GM12864 (cell line): Measurements from ENCODE around the gene CERK.

Source experiments
- DNase-seq: peaks from one replicate; pipeline ENCODE4 v3.0.0-alpha.2; 2011; ENCODE audit warnings: low read depth
- H3K4me3 ChIP-seq: 2 replicates; pipeline ENCODE4 v1.5.1; 2011; ENCODE audit warnings: mild to moderate bottlenecking, low read depth, low read length, control low read depth
- TF ChIP-seq, protein P1 (sequence below): IDR thresholded peaks from 2 replicates; pipeline ENCODE4 v1.5.1; 2011; ENCODE audit warnings: low read depth, mild to moderate bottlenecking, moderate library complexity, low read length, control low read depth, inconsistent platforms; ENCODE audit errors: missing control alignments

Gene CERK

DNA sequence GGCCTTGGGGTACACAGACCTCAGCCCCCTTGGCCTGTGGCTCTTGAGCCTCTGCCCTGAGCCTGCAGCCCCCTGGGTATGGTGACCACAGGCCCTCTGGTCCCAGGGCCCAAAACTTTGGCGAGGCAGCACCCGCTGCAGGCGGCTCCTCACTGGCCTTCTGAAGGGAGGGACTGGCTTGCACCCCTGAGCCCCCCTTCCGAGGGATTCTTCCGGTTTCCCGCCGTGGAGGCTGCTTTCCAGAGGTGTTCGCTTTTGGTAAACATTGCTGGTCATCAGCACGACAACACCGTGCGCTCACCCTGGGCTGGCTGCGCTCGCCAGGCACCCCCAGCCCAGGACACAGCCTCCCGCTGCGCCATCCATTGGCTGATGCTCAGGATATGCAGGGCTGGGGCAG lies 75.8 kb downstream of the CERK start:
- DNase-seq: no peak
- TF ChIP-seq, protein P1, sequence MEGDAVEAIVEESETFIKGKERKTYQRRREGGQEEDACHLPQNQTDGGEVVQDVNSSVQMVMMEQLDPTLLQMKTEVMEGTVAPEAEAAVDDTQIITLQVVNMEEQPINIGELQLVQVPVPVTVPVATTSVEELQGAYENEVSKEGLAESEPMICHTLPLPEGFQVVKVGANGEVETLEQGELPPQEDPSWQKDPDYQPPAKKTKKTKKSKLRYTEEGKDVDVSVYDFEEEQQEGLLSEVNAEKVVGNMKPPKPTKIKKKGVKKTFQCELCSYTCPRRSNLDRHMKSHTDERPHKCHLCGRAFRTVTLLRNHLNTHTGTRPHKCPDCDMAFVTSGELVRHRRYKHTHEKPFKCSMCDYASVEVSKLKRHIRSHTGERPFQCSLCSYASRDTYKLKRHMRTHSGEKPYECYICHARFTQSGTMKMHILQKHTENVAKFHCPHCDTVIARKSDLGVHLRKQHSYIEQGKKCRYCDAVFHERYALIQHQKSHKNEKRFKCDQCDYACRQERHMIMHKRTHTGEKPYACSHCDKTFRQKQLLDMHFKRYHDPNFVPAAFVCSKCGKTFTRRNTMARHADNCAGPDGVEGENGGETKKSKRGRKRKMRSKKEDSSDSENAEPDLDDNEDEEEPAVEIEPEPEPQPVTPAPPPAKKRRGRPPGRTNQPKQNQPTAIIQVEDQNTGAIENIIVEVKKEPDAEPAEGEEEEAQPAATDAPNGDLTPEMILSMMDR: no peak
- H3K4me3 ChIP-seq: no peak overlapping the region

DNA sequence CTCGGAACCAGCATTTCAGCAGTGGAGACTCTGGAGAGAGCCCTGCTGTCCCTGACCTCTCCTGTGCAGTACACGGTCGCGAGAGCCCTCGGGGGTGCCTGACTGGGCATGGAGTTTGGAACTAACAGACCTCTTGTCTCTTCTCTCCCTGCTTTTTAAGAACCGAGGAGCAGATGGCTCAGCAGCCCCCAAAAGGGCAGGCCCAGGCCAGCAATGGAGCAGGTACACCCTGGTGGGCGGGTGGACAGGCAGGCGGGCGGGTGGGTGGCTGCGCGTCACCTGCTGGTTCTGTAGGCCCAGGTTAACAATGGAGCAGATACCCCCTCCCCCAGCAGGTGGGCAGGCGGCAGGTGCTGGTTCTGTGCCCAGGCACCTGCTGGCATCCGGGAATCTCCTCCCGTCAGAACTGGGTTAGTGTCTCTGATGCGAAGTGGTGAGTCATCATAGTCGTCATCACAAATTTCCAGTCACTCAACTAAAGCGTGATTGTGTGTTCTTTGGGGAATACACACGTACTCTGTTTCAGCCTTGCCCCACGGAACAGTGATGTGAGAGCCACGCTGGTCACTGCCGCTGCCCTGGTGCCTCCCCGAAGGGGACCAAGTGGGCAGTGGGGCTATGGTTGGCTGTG lies 76.7 kb downstream of the CERK start:
- TF ChIP-seq, protein P1: no peak
- no peak for DNase-seq
- no peak overlapping the region for H3K4me3 ChIP-seq

DNA sequence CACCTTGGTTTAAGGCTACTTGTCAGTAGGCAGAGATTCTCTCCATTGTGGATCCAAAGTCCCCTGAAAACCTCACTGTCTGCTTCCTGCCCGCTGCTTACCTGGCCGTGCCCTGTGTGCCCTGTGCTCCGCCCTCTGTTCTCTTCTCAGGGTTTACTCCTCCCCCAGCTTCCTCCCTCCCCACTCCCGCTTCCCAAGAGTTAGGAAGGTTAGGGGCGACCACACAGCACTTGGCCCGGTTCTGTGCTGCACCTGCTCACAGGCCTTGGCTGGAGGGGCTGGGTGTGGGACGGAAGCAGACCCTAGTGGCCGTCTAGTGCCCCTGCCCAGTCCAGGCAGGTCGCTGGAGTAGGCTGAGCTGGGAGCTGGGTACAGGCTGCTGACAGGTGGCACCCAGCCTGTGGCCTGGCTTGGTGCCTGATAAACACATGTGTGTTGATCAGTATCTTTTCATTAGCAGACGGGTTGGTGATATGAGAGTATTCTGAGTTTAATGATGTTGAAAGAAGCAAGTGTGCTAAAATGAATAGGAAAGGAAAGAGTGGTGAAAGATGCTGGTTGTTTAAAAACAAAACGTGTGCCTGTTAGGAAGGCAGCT lies 77.3 kb downstream of the CERK start:
- DNase-seq: no peak

DNA sequence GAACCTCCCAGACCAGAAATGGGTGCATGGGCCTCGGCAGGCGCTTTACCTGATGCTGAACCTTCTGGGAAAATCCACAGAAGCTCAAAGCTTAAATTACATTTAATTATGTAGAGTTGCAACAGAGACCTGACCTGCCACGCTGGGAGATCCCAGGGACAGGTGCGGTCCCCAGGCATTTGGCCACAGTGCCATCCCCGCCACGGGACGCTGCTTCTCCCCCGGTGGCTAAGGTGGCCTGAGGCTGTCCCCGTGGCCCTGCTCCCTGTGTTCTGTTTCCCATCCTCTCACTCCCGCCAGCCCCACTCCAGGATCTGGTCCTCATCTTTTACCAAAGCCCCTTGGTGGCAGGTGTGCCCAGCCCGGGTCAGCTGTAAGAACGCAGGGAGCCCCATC lies 78.3 kb downstream of the CERK start:
- H3K4me3 ChIP-seq: no peak overlapping the region
- DNase-seq: no peak
- TF ChIP-seq, protein P1: no peak

More for the DNA sequence above, 77.3 kb downstream of the CERK start:
- TF ChIP-seq, protein P1: no peak
- H3K4me3 ChIP-seq: no peak overlapping the region

DNA sequence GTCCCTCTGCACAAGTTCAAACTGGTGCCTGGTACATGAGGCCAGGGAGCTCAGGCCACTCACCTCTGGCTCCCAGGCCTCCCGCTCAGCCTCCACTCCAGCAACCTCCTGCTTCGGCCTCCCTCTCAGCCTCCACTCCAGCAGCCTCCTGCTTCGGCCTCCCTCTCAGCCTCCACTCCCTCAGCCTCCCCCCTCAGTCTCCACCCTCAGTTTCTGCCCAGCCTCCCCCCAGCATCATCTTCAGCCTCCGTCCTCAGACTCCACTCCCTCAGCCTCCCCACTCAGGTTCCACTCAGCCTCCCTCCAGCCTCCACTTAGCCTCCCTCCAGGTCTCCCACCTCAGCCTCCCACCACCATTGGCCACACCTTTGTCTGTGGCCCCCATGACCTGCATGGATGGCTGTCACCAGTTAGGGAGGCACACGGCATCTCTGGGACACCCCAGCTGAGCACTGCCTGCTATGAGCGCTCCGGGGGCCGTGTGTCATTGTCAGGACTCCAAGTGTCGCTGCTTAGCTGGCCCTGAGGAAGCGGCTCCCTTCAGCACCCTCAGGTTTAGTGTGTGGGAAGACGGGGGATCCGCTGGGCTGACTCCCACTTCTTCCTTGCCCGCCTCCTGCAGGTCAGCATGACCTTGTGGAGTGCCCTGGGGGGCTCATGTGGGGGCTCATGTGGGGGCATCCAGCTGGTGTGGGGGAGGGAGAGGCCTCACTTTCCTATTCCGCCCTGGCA lies 78.8 kb downstream of the CERK start:
- H3K4me3 ChIP-seq: no peak overlapping the region
- DNase-seq: no peak
- TF ChIP-seq, protein P1: no peak

DNA sequence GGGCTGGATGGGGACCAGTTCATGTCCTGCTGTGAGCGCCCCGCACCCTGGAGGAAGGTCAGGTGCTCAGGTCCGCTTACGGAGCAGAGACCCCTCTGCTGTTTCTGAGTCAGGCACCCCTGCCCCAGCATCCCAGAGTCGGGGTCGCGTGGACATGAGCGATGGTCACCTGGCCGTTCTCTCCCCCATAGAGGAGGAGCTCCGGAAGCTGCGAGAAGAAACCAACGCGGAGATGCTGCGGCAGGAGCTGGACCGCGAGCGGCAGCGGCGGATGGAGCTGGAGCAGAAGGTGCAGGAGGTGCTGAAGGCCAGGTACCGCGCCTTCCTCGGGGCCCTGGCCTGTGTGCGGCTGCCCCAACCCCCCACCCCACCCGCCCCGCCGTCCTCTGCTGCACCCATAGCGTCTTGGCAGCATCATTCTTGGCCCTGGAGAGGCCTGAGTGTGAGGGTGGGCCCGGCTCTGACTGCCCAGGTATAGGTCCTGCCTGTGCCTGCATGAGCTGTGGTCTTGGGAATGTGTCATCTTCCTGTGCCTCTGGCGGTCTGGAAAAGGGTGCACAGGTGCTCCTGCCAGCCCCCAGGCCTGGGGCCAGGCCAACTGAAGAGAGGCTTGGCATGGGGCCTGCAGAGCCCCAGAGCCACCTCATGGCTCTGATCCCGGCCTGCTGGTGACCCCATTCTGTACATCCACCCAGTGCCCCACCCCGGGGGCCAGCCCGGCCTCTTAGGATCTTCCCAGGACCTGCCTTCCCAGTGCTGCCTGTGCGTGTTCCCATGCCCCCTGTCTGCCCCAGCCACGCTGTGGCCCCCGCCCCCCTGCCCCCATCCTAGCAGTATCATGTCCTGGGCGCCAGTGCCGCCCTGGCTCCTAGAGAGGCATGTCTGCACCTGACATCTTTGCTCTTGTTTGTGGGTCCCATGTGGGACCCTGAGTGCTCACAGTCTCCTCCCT lies 79.8 kb downstream of the CERK start:
- no peak overlapping the region for H3K4me3 ChIP-seq
- no peak for DNase-seq
- TF ChIP-seq, protein P1: no peak
